Measurements from ENCODE around the gene HILPDA. TPM values are rescaled to one million over a fixed set of nuclear protein-coding genes. Genes with fewer than 3 reads are reported as not detected.

The HILPDA gene
- total and polyA plus RNA-seq, 10 of the 15 experiments (the other 5 are each of a cell fraction or from before 2014, with no cell fraction given) = 12.0 to 232 (median 26.4) TPM

- TF ChIP-seq ZNF207 (IDR thresholded peaks at IDR 0.05; ENCODE audit: borderline replicate concordance) = no peak
- peak; percentile 18; the same call in 1 of the 2 replicates for TF ChIP-seq BCL11A (IDR thresholded peaks at IDR 0.05; ENCODE audit: low read depth, low read length)
- TF ChIP-seq MAX (IDR thresholded peaks at IDR 0.05; ENCODE audit: low read depth, low read length) = no peak
- TF ChIP-seq BHLHE40 (IDR thresholded peaks at IDR 0.05; ENCODE audit: borderline replicate concordance in 1 of 2, low read depth in 2 of 2, low read length in 1 of 2) = 0 out of 4 replicates have a peak, but pooled peaks of 1 of the 2 experiments have one; percentile 16
- TF ChIP-seq WRNIP1 (IDR thresholded peaks at IDR 0.05; ENCODE audit: borderline replicate concordance, low read depth, low read length) = no peak
- TF ChIP-seq YBX1 (IDR thresholded peaks at IDR 0.05) = no peak
- TF ChIP-seq ZBTB40 (IDR thresholded peaks at IDR 0.05; ENCODE audit: borderline replicate concordance) = no peak
- peak; percentile 73 for TF ChIP-seq MTA2 (IDR thresholded peaks at IDR 0.05; ENCODE audit: low read depth)
- TF ChIP-seq CBX3 (IDR thresholded peaks at IDR 0.05; ENCODE audit: borderline replicate concordance, low read depth) = no peak
- peak; percentile 34; the same call in 1 of the 2 replicates for TF ChIP-seq RUNX3 (IDR thresholded peaks at IDR 0.05; ENCODE audit: low read length)
- TF ChIP-seq JUNB (IDR thresholded peaks at IDR 0.05) = no peak
- no peak; the same call in 1 of the 2 replicates for TF ChIP-seq PAX8 (IDR thresholded peaks at IDR 0.05)
- no peak for TF ChIP-seq POU2F2 (IDR thresholded peaks at IDR 0.05; ENCODE audit: borderline replicate concordance, low read depth, low read length)
- TF ChIP-seq EP300 (IDR thresholded peaks at IDR 0.05; ENCODE audit: borderline replicate concordance in 1 of 2, control insufficient read depth in 1 of 2, low read depth in 2 of 2, low read length in 2 of 2) = peak; percentile 48 to 63; a peak in 3 of 4 replicates
- TF ChIP-seq RAD51 (IDR thresholded peaks at IDR 0.05) = 0 out of 2 replicates have a peak, but pooled peaks have one; percentile 27
- no peak for TF ChIP-seq LARP7 (IDR thresholded peaks at IDR 0.05)
- TF ChIP-seq CEBPZ (IDR thresholded peaks at IDR 0.05; ENCODE audit: low read depth, low read length) = no peak
- no peak for TF ChIP-seq HDAC6 (IDR thresholded peaks at IDR 0.05; ENCODE audit: unreplicated experiment)
- TF ChIP-seq SPI1 (IDR thresholded peaks at IDR 0.05; ENCODE audit: borderline replicate concordance, insufficient read depth, low read depth, low read length) = no peak
- no peak; the same call in 1 of the 2 replicates for TF ChIP-seq MXI1 (IDR thresholded peaks at IDR 0.05; ENCODE audit: low read depth, low read length)
- no peak for TF ChIP-seq USF1 (IDR thresholded peaks at IDR 0.05; ENCODE audit: borderline replicate concordance, extremely low read length, insufficient read depth, low read depth, low read length)
- peak; percentile 46 for TF ChIP-seq MEF2B (IDR thresholded peaks at IDR 0.05; ENCODE audit: partially characterized antibody, poor library complexity, severe bottlenecking)
Measured at GRCh38 chr7:128458956-128459355, 3.3 kb downstream of the HILPDA start (continued).

All from GM12878 (cell line).